ENCODE data around the gene MUL1.

Gene MUL1

DNA sequence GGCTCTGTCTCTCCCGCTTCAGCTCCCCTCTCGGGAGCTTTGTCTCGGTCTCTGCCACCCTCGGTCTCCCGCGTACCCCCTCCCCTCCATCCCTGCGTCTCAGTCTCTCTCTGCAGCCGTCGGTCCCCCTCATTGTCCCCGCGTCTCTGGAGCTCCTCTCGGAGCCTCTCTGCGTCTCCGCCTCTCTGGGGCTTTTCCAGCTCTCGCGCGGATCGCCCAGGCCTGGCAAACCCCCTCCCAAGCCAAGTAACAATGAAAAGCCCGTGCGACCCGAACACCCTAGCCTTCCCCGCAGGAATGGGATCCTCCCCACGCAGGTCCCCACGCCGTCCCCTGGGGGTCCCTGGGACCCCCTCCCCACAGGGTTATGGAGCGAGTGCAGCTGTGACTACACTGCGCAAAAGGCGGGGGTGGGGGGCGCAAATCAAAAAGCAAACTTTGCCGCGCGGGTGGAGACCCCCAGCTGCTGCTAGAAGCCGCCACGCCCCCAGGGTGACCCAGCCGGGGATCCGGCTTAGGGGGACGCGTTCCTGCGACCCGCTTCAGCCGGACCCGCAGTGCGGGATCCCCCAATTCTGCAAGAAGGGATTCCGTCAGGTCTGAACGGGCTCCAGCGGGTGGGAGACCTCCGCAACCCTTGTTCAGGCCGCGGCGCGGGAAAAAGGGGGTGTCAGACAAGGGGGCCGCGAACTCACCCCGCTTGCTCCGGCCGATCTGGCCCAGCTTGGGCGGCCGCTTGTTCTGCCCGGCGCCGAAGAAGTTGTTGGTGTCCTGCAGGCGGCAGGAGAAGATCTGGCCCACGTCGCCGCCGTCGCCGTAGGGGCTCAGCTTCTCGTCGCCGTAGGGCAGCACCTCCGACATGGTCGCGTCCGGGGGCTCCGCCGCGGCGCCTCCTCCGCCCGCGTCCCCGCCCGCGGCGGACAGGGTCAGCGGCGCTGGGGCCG, 23.2 kb downstream of the MUL1 start:
- no peak for DNase-seq

DNA sequence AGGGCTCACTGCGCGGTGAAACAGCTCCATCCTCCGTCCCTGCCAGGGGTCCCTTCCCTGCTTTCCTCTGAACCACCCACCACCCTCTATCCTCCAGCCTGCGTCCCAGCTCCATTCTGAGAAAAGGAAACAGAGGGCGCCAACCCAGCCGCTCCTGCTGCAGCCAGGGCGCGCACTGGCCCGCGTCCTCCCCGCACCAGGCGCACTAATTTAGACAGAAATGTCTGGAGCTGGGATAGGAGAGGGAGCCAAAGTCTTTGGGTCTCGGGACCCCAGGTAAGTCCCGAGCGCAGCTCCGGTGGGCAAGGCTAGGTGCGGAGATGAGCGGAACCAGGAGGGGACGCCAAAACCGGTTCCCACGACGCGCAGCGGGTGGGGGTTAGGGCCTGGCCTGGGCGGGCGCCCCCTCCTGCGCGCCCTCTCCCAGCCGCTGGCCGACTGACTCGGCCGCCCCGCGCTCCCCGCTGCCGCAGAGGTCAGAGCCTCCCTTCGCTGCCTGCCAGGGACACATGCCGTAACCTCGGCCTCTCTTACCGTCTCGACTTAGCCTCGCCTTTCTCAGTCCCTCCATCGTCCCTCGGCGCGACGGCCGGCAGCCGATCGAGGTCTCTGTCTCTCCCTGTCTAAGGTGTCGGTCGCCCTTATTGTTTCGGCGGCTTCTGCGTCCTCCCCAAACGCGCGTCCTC, 24.0 kb downstream of the MUL1 start:
- no peak for DNase-seq

GRCh38 chr1:20483098-20483832, 24.7 kb downstream of the MUL1 start:
- no peak for DNase-seq

DNA sequence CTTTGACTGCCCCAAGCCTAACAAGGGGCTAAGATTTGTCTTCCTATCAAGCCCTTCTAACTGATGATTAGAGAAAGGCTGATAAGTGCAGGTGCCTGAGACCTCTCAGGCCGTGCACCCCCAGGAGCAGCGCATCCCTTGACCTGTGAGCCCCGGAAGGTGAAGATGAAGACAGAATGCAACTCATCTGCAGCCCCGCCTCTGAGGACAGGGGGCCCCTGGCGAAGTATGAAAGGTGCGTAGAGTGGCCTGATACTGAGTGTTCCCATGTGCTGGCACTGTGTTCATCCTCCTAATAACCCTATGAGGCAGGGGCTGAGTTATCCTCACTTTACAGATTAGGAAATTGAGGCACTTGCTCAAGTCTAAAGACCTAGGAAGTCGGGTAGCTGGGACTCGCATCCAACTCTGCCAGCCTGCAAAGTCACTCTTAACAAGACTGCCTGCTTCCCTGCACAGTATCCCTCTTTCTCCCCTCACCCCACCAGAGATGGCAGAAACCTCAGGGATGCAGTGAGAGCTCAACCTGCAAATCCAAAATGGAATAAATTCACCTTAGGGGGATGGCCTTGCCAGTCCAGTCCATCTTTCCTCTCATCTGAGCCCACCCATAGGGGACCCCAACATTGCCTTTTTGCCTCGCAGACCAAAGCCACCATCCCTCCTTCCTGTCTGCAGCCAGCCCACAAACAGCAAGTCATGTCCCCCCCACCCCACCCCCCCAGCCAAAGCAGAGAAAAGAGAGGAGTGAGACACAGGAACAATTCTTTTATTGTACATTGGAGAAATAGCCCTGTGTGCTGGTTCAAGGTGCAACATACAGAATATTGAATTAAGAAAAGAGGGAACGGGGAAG, 26.1 kb downstream of the MUL1 start:
- DNase-seq, result no peak

DNA sequence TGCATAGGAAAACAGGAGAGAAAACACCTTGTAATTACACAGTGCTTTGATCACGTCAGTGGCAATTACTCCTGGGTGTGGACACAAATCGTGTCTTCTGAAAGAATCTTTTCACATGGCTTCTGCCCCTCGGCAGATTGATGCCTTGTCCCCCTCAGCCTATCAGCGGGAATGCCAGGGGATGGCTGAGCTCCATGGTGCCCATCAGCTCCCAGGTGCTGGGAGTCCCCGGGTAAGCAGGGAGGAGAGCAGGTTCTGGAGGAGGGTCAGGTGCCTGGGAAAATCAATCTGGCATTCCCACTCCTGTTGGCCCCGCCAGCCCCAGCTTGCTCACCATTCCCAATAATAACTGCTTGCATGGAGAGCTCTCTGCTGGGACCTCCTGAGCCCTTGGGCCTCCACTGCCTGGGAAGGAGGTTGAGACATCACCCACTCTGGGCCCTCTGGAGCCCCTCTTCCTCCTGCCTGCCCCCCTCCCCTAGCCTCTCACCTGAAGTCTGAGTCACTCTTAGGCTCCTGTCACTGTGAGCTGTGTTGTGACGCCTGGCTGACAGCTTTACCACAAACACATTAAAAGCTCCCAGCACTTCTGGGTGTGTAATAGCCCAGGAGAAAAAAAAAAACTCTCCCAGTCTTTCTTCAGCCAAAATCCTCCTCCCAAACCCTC, 26.9 kb downstream of the MUL1 start:
- DNase-seq, result no peak

DNA sequence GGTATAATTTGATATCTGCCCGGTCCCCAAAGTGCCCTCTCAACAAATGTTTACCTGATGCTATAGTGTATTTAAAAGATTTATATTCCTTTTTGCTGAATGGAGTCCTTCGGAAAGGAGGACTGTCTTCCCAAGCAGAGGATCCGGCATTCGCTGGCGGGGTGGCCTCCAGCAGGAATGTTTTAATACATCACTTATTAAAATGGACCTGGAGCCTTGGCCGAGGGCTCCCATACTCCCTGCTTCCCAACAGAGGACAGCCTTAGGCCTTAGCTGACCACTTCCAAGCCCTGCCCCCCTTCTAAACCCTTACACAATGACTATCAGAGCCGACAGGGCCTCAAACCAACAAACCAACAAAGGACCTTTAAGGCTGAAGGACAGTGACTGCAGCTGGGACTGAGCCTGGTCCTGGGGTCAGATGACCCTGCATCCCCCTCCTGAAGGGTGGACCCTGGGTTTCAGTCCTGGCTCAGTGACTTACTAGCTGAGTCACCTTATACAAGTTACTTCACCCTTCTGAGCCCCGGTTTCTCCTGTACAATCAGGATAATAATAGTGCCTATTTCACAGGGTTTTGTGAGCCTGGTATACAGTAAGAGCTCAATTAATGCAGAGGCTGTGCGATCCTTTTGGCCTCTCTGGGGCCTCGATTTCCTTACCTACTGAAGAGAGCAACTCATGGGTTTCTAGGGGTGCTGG, 27.6 kb downstream of the MUL1 start:
- DNase-seq, result no peak

DNA sequence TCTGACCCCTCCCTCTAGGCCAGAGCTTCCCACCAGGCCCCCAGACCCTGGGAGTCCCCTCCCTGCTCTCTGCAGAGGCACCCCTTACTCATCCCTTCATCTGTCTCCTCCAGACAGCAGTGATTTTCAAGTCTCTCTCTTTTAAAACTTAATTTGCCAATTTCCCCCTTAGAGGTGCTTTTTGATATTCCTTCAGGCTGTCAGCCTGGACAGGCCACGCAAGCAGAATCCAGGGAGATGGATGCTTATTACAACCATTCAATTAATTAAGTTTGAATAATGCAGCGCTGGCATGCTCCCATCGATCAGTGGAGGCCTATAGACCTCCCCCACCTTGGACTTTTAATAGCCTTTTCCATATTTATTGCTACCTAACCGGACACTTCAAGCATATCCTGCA, 28.1 kb downstream of the MUL1 start:
- no peak for DNase-seq

DNA sequence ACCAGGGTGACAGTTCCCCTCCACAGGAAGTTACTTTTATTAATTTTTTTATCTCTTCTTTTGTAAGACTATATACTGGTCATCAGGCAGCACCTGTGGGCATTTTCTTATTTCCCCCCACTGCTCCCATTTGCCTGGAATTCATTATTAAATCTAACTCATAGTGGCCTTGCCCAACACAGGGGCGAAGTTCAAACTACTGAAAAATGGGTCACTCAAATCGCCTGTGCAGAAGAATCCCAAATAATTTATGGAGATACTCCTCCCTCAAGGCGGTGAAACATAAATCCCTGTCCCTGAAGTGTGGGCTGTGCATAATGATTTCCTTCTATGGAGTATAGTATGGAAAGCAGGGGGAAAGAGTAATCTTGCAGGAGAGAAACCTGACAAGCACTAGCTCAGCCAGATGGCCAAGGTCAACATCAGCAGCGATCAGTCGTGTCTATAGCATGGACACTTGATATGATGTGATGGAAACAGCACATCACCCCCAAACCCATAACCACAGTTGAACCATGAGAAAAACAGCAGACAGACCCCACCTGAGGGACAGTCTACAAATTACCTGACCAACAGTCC, 29.8 kb downstream of the MUL1 start:
- DNase-seq, result no peak

DNA sequence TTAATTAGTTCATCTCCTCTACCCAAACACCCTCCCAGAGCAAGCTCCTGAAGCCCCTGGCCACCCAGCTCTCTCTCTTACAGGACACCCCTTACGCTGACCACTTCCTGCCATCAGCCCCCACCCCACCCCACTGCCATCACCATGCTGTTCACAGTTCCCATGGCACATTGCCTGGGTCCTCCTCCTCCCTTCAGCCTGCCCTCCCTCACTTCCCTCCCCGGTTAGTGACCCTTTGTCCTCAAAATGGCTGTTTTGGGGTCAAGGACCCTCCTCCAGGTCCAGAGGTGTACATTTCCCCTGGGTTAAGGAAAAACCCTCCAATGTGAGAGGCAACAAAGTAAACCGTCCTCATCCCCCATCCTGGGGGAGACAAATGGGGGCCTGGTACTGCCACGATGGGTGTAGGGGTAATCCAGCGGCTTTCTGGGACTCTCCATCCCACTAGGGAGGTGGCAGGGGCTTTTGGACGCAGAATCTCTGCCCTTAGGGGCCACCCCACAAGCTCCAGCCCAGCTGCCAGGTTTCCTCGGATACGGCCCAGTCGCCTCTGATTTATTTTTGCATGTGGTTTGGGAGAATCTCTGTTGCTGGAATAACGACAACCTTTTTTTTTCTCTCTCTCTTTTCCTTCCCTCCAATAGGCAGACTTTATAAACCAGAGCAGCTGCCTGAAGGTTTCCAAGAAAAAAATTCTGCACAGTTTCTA, 30.4 kb downstream of the MUL1 start:
- DNase-seq, result no peak

DNA sequence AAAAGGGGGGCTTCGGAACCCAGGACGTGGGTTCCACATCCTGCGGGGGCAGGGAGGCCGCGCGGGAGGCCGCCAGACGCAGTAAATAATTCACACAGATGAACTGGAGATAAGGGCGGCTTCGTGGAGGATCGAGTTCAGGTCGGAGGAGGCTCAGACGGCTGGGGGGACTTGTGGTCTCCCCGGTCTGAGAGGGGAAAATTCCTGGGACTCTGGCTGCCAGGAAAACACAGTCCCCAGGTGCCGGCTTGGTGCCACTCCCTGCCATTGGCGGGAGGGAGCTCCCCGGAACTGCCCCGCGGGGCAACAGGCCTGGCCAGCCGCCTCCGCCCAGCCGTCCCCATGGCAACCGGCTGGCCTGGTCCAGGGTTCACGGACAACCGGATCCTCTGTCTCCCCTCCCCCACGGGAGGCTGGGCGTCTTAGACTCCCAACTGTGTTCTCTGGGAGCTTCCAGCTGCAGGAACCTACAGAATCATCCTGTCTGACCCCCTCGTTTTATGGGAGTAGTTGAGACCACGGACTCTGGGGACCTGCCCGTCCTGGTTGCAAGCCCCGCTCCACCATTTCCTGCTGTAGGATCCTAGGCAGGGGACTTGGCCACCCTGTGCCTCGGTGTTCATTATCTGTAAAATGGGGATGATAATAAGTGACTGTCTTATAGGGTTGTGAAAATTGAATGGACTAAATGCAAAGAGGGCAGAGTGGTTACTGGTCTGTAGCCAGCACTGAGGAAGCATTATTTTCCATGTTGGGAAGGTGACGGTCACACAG, 31.5 kb downstream of the MUL1 start:
- DNase-seq, result no peak

GRCh38 chr1:20474996-20475395, 33.0 kb downstream of the MUL1 start:
- DNase-seq, result no peak

DNA sequence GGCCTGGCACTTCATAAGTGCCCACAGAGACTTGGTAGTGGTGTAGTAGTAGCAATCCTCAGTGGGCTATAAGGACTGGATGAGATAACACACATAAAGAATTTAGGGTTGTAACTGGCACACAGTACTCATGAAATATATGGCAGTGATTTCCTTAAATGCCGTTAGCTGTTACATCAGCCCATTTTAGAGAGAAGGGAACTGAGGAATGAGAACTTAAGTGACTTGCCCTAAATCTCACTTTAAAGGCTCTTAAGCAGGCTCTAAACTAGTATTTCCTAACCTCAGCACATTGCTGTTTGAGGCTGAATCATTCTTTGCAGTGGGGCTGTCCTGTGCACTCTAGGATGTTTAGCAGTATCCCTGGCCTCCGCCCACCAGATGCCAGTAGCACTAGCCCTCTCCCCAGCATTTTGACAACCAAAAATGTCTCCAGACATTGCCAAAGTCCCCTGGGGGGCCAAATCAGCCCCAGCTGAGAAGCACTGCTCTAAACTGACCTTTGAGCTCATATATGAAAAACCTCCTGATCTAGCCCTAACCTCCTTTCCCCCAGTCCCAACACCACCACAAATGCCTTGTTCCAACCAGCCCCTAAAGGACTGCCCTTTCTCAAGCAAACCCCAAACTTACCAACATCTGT, 33.5 kb downstream of the MUL1 start:
- no peak for DNase-seq

GRCh38 chr1:20473894-20474293, 34.1 kb downstream of the MUL1 start:
- no peak for DNase-seq

DNA sequence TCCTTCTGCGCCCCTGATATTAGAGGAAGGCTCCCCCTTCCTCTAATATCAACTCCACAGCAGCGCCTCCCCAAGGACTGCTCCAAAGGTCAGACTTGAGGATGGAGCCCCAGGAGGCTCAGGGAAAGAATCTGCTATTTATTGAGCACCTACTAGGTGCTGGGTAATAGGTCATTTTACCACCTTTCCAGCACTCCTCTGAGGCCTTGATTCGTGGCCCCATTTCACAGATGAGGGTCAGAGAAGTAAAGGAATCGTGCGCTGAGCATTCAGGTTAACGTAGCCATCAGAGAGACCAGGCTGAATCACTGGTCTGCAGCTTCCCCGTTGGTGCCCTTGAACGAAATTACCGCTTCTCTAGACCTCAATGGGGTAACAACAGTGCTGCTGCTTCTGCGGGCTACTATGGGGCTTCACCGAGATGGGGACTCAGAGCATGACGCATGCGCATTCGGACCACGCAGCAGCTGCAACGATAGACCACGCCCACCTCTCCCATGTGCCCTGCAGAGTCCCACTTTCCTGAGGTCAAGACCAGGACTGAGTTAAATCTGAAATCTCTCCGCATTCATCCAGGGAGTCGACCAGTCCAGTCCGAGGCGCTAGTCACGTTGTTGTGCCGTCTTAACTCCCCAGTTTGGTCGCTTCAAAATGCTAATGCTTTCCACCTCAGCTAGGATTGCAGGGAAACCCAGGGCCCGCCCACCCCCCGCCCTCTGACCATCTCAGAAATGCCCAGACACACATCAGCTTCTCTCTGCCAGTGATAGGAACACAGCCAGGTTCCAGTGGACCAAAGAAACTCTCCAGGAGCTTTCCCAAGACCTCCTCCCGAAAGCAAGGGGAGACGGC, 34.9 kb downstream of the MUL1 start:
- no peak for DNase-seq

GRCh38 chr1:20472121-20472520, 35.8 kb downstream of the MUL1 start:
- DNase-seq, result no peak

DNA sequence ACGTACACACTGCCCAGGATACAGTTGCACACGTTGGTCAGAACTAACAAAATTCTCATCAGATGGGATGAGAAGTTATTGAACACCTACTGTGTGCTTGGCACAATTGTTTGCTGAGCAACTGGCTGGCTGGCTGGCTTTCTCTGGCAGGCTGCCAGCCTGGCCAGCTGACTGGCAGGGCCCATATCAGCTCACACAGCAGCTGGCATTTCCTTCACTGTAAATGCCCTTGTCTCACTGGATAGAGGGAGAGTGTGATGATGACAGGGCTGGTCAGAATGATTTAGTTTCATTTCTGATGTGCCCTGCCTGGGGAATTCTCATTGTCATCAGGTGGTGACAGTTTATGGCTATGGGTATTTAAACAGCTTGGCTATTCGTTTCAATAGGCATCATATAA, 37.8 kb downstream of the MUL1 start:
- no peak for DNase-seq

GRCh38 chr1:20469406-20470076, 38.4 kb downstream of the MUL1 start:
- no peak for DNase-seq

Data from activated CD4-positive, alpha-beta T cell treated with anti-CD3 and anti-CD28 coated beads, Interleukin-2, amount 50 U/mL, for 4 hours (primary cell).